Neural progenitor cell (in vitro differentiated cells): ENCODE results near the gene SACM1L.

Source experiments
- EZH2 ChIP-seq: fragments of 200-600 bp; sonication (generic); IDR thresholded peaks from 2 replicates; pipeline ENCODE4 v1.6.1; 2017; ENCODE audit warnings: antibody characterized with exemption, mild to moderate bottlenecking, moderate library complexity
- EZH2phosphoT487 ChIP-seq: fragments of 200-600 bp; sonication (generic); IDR thresholded peaks from 2 replicates; pipeline ENCODE4 v1.6.1; 2017; ENCODE audit warnings: antibody characterized with exemption
- TF ChIP-seq, protein P1 (sequence below): fragments of 200-600 bp; sonication (generic); IDR thresholded peaks from 2 replicates; pipeline ENCODE4 v1.5.1; 2017; ENCODE audit warnings: antibody characterized with exemption, mild to moderate bottlenecking

DNA sequence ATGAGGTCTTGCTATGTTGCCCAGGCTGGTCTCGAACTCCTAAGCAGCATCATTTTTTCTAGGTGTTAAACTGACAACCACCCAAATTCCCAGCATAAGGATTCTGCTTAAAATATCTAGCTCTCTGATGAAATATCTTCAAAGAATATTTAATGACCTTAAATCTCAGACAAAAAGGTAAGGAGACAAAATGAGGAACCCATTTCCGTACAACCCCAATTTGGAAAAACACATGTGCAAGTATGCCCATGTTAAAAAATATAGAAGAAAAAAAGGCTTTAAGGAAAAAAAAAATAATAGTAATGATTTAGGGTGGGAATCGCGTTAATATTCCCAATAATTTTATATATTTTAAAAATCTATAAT is 1.4 kb upstream of the SACM1L start:
- TF ChIP-seq, protein P1, sequence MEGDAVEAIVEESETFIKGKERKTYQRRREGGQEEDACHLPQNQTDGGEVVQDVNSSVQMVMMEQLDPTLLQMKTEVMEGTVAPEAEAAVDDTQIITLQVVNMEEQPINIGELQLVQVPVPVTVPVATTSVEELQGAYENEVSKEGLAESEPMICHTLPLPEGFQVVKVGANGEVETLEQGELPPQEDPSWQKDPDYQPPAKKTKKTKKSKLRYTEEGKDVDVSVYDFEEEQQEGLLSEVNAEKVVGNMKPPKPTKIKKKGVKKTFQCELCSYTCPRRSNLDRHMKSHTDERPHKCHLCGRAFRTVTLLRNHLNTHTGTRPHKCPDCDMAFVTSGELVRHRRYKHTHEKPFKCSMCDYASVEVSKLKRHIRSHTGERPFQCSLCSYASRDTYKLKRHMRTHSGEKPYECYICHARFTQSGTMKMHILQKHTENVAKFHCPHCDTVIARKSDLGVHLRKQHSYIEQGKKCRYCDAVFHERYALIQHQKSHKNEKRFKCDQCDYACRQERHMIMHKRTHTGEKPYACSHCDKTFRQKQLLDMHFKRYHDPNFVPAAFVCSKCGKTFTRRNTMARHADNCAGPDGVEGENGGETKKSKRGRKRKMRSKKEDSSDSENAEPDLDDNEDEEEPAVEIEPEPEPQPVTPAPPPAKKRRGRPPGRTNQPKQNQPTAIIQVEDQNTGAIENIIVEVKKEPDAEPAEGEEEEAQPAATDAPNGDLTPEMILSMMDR, result no peak
- TF ChIP-seq EZH2phosphoT487 (no peak), EZH2 (no peak)
